ENCODE measurements around the gene RGS3.

RGS3 gene

GRCh38 chr9:113465599-113466140 lies 2.1 kb downstream of the RGS3 start:
- no peak for DNase-seq (ENCODE audit: low spot score)

GRCh38 chr9:113467183-113467582 lies 3.7 kb downstream of the RGS3 start:
- DNase-seq (ENCODE audit: low spot score): no peak

GRCh38 chr9:113468716-113469448 lies 5.4 kb downstream of the RGS3 start:
- DNase-seq (ENCODE audit: low spot score): no peak

GRCh38 chr9:113471143-113471542 lies 7.6 kb downstream of the RGS3 start:
- no peak for DNase-seq (ENCODE audit: low spot score)

DNA sequence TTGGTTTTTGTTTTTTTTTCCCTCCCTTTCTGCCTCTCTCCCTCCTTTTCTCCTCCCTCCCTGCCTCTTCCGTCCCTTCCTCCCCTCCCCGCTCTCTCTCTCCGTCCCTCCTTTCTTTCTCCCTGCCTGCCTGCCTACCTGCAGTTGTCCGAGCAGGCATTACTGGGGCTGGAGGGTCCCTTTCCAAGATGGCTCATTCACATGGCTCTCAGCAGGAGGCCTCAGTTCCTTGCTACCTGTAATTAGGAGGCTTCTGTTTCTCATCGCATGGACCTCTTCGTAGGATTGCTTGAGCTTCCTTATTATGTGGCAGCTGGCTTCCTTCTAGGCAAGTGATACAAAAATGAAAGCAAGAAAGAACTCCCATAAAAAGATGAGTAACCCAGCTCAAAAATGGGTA lies 8.0 kb downstream of the RGS3 start:
- DNase-seq (ENCODE audit: low spot score): no peak

DNA sequence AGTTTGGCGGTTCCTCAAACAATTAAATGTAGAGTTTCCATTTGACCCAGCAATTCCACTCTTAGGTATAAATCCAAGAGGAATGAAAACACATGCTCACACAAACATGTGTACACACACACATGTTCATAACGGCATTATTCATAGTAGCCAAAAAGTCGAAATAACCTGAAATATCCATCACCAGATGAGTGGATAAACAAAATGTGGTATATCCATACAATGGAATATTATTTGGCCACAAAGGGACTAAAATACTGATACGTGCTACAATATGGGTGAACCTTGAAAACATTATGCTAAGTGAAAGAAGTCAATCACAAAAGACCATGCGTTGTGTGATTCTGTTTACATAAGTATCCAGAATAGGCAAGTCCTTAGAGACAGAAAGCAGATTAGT lies 8.7 kb downstream of the RGS3 start:
- no peak for DNase-seq (ENCODE audit: low spot score)

GRCh38 chr9:113474360-113475028 lies 11.0 kb downstream of the RGS3 start:
- DNase-seq (ENCODE audit: low spot score): no peak

GRCh38 chr9:113475031-113475430 lies 11.5 kb downstream of the RGS3 start:
- no peak for DNase-seq (ENCODE audit: low spot score)

- DNase-seq (ENCODE audit: low spot score): no peak
These were observed 12.5 kb downstream of the RGS3 start for GRCh38 chr9:113475992-113476391.

- no peak for DNase-seq (ENCODE audit: low spot score)
These were observed 13.0 kb downstream of the RGS3 start for GRCh38 chr9:113476511-113476916.

DNA sequence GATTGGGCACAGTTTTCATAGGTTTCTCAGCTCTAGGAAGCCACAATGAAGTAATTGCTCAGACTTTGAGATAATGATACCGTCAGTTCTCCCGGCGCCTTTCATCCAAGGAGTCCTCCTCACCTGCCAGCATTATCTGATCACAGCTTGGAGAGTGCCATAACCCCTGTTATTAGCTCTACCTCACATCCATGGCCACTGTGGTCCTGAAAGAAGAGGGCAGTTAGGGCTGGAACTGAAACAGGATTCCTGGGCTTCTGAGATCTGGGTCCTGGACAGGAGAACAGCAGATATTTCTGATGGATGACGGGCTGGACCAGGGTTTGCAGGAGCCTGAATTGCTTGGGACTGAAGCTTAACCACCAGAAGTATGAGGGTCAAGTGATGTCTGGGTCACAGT lies 13.5 kb downstream of the RGS3 start:
- DNase-seq (ENCODE audit: low spot score): no peak

GRCh38 chr9:113477661-113478060 lies 14.1 kb downstream of the RGS3 start:
- DNase-seq (ENCODE audit: low spot score): no peak

DNA sequence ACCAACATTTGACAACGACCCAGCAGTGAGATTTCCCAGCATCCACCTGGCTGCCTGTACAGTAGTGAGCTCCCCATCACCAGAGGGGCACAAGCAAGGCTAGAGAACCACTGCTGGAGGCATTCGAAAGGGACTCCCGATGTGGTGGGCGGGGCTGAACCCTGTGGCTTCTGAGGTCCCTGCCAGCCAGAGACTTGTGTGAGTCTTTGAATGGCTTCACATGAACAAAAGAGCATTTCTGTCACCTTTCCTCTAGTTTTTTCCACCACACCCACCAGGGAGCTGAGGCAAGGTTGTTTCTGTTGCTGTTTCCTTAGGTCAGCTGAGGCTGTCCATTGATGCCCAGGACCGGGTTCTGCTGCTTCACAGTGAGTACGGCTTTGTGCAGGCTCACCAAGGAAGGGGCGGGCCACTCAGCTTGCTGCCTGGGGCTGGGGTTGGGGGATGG lies 15.7 kb downstream of the RGS3 start:
- no peak for DNase-seq (ENCODE audit: low spot score)

DNA sequence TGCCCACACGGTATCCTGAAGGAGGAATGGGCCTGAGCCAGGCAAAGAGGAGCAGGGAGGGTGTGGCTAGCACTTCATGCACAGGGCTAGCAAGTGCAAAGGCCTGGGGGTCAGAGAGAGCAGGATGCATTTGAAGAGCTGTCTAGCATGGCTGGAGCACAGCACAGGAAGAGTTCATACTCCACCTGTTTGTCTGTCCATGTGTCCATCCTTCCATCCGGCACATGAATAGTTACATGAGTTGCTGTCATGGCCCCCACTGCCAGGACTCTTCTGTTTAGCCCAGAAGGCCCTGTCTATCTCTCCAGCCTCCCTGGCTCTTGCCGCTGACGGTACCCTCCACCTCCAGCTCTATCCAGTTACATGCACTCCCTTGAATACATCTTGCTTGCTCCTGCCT lies 17.1 kb downstream of the RGS3 start:
- DNase-seq (ENCODE audit: low spot score): no peak

DNA sequence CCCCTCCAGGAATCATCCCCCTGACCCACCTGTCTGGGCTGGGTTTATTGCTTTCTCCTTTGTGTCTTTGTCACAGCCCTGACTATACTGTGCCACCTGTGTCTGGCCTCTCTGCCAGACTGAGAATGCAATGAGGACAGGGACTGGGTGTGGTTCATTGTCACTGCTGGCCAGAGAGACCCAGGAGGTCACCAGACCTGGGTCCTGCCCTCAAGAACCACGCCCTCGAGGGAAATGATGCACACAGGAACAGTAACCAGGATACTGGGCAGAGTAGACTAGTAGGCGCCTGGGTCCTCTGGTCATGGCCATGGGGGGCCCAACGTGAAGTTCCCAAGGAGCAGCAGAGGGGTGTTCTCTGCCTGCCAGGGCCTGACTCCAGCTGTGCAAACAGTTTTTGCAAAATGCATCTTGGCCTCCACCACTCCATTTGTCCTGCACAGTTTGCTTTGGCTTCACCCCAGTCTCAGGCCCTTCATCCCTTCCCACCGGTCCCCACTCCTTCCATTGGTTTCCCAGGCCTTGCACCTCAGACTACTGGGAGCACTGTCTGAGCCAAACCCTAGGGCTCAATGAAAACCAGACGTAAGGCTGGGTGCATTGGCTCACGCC lies 17.8 kb downstream of the RGS3 start:
- DNase-seq (ENCODE audit: low spot score): no peak

- DNase-seq (ENCODE audit: low spot score): no peak
These were observed 18.8 kb downstream of the RGS3 start for GRCh38 chr9:113482341-113482740.

DNA sequence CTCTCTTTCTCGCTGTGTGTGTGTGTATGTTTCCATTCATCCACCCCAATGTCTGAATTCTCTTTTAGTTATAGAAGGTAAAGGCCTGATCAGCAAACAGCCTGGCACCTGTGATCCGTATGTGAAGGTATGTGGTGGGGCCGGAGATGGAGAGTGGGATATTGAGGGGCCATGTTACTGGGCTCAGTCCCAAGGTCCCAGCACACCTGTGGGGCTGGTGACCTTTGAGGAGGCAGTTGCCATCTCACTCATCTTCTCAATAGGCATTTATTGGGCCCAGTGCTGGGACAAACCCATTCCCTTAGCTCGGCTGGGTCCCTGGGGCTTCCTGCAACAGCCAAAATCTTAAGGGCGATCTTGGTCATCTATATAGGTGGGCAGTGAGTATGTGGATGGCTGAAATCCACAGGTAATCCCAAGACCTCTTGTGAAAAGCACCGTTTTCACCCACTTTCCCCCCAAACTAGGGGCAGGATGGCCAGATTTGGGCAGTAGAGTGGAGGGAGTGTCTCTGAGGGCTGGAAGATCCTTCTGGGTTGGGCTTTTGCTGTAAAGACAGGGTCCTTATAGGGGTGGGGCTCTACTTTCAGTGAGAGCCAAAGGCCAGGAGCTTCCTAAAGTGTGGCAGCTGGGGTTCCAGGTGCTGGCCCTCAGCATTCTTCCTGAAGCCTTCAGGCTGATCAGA lies 19.6 kb downstream of the RGS3 start:
- no peak for DNase-seq (ENCODE audit: low spot score)

DNA sequence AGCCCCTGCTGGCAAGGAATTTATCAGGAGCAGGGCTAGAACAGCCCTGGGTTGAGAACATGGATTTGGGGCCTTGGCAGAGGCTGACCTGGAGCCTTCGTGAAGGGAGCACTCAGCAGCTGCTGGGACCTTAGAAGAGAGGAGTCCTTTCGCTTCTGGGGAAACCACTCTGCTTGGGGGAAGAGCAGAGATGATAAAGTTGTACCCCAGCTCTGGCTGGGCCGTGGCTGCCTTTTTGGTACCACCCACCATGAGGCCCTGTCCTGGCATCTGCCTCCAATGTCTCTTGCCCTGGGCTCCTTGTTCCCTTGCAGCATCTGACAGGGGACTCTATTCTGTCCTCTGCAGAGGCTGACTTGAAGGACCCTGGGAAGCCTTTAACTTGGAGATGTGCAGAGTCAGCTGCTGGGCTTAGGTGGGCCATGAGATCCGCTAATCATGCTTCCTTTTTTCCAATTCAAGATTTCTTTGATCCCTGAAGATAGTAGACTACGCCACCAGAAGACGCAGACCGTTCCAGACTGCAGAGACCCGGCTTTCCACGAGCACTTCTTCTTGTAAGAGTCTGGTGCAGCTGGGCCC lies 20.2 kb downstream of the RGS3 start:
- no peak for DNase-seq (ENCODE audit: low spot score)

DNA sequence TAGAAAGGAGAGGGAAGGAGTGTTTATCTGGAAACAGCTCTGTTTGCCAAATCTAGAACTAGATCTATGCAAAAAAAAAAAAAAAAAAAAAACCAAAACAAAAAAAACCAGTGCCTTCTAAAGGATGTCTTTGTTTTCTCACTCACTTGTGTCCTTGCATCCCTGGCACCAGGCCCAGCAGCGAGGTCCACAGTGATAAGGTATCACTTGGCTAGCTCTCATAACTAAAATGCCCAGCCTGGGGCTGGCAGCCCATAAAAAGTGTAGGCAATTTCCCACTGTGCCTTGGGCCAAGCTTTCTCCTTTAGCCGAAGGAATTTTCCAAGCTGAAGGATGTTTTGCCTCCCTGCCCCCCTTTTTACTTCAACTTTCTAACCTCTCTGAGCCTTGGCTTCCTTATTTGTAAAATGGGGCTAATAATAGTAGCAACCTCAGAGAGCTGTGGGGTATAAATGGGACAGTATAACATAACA lies 20.8 kb downstream of the RGS3 start:
- no peak for DNase-seq (ENCODE audit: low spot score)

GRCh38 chr9:113485761-113486115 lies 22.2 kb downstream of the RGS3 start:
- DNase-seq (ENCODE audit: low spot score): no peak

DNA sequence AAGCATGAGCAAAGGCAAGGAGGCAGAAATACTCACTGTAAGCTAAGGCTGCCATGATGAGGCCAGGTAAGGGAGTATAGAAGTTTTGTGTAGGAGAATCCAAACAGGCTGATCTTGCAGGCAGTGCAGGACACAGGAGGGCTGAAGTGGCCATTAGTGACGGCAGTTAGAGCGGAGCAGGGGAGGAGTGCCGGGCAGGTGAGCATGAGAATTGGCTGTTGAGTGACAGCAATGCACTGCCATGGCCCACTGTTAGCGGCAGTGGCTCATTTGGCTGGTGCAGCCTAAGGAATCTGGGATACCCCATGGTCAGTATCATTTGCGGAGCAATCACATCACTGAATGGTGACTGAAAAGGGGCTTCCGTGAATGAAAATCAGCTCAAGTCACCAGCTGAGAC lies 22.8 kb downstream of the RGS3 start:
- DNase-seq (ENCODE audit: low spot score): no peak

DNA sequence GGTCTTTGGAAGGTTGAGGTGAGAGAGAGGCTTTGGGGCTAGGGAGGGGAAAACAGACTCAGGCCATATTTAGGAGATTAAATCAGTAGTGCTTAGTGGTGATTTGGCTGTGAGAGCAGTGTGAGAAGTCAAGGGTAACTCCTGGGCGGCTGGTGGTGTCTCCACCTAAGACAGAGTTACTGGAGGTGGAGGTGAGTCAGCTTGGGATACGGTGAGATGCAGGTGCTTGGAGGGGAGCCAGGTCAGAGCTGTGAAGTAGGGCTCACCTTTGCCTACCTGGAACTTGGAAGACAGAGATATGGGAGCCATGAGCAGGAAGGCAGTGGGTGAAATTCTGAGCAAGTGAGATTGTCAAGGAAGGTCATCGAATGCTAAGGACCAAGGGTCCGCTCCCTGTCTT lies 24.5 kb downstream of the RGS3 start:
- DNase-seq (ENCODE audit: low spot score): no peak

All from SW480 (cell line).